A673 (cell line): ENCODE data around the gene TMEM61.

Experiments
- EZH2 ChIP-seq: fragments of 200-600 bp; sonication (generic); IDR thresholded peaks from 2 replicates; pipeline ENCODE4 v1.6.1; 2017; ENCODE audit warnings: borderline replicate concordance, low read depth, mild to moderate bottlenecking, mixed read lengths, antibody characterized with exemption, low read length; ENCODE audit not compliant: poor library complexity, severe bottlenecking
- TF ChIP-seq, protein P1 (sequence below): fragments of 300-800, 200-600 bp; sonication (generic); conservative IDR thresholded peaks from 2 replicates; pipeline ENCODE4 v1.5.1; 2017; ENCODE audit warnings: low read depth, mild to moderate bottlenecking, antibody characterized with exemption, low read length, moderate library complexity, mixed read lengths

DNA sequence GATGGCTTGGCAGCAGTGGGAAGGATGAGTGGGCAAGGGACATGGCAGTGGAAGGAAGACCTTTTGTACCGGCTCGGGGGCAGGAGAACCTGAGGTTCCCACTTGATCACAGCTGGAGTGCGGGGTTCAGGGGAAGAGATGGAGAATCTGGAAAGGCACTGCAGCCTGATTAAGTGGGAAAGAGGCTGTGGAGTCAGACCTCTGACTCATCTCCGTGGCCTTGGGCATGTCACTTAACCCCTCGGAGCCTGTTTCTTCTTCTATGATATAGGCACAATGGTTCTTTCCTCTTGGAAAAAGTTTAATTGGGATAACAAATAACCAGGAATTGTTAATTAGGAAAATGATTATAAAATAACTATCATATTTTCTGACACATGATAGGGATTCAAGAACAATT is 13.1 kb upstream of the TMEM61 start:
- TF ChIP-seq, protein P1, sequence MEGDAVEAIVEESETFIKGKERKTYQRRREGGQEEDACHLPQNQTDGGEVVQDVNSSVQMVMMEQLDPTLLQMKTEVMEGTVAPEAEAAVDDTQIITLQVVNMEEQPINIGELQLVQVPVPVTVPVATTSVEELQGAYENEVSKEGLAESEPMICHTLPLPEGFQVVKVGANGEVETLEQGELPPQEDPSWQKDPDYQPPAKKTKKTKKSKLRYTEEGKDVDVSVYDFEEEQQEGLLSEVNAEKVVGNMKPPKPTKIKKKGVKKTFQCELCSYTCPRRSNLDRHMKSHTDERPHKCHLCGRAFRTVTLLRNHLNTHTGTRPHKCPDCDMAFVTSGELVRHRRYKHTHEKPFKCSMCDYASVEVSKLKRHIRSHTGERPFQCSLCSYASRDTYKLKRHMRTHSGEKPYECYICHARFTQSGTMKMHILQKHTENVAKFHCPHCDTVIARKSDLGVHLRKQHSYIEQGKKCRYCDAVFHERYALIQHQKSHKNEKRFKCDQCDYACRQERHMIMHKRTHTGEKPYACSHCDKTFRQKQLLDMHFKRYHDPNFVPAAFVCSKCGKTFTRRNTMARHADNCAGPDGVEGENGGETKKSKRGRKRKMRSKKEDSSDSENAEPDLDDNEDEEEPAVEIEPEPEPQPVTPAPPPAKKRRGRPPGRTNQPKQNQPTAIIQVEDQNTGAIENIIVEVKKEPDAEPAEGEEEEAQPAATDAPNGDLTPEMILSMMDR, result no peak
- no peak for TF ChIP-seq EZH2
